Measurements from ENCODE around the gene SPATA45.

SPATA45 gene

DNA sequence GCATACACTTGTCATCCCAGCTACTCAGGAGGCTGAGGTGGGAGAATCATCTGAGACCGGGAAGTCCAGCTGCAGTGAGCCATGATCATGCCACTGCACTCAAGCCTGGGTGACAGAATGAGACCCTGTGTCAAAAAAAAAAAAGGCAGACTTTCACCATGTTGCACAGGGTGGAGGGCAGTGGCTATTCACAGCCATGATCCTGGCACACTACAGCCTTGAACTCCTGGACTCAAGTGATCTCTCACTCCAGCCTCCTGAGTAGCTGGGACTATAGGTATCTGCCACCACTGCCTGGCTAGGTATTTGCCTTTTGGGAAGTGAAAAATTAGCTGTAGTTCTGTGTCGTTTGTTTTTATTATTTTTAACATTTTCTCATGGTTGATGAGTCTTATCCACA is 19.1 kb downstream of the SPATA45 start:
- no peak for DNase-seq (ENCODE audit: low read depth in 2 of 2)

- no peak for DNase-seq (ENCODE audit: low read depth in 2 of 2)
These were observed 19.6 kb downstream of the SPATA45 start for GRCh38 chr1:212827831-212828278.

GRCh38 chr1:212827171-212827776 is 20.2 kb downstream of the SPATA45 start:
- DNase-seq (ENCODE audit: low read depth in 2 of 2) = no peak

DNA sequence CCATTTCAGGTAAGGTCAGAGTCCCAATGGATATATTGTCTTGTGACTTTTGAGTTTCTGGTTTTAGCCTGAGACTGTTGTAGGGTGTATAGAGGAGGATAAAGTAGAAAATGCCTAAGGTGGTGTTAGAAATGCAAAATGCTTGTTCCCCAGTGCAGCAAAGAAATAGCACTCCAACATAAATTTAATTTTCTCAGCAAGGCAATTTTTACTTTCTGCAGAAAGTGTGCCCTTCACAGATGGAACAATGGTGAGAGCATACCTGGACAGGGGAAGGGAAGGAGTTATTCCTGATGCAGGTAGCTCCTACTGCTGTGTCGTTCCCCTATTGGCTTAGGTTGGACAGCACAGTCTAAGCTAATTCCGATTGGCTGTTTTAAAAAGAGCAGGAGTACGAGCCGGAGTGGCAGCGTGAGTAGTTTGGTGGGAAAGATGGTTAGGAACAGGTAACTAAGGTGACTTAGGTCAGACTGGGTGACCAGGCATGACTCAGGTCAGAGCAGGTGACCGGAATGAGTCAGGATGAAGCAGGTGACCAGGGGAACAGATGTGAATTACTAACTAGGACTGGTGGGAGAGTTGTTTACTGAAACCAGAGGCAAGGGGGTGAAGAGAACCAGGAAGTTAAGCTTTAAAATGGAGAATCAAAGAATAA is 21.5 kb downstream of the SPATA45 start:
- no peak for DNase-seq (ENCODE audit: low read depth in 2 of 2)

GRCh38 chr1:212824201-212824600 is 23.2 kb downstream of the SPATA45 start:
- no peak for DNase-seq (ENCODE audit: low read depth in 2 of 2)

DNA sequence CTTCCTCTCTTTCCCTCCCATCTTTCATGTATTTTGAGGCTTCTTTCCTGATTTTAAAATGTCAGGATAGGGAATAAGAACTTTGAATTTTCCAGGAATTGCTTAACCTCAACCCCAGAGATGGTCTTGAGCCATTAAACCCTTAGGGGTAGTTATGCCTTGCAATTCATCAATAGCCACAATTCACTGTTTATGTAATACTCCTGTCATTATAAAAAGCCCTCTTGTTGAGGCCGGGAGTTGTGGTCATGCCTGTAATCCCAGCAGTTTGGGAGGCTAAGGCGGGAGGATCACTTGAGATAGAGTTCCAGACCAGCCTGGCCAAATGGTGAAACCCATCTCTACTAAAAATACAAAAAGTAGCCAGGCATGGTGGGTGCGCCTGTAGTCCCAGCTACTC is 24.5 kb downstream of the SPATA45 start:
- no peak for DNase-seq (ENCODE audit: low read depth in 2 of 2)

DNA sequence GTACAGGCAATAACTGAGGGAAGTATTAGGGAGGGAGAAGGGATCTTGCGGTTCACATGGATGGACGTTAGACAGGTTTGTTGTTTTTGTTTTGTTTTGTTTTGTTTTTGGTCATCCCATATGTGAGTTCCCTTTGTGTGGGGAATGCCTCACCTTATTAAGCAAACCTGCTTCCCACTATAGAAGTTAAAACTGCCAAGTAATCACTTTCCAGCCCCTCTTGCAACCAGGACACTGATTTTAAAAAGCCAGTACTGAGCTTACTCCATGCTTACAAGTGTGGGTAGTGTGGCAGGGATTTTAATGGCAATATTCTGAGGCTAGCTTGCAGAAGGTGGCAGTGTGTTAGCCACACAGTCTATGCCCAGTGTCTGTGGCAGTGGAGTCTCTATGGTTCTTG is 26.5 kb downstream of the SPATA45 start:
- DNase-seq (ENCODE audit: low read depth in 2 of 2) = no peak

DNA sequence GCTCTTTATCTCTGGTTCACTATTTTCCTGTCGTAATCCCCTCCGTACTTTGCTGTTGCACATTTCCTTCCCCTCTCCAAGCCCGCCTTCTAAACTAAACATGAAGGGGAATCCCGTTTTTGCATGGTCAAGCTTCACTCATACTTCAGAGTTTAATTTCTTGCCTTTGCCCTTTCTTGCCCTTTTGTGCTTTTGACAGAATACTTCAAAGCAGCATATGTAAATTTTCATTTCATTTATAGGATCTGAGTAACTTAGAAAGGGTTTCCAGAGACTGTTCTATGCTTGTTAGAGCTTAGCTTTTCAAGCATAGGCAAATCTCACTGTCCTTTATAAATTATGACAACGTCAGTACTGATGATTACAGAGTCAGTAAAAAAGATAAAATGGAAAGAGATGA is 27.7 kb downstream of the SPATA45 start:
- no peak for DNase-seq (ENCODE audit: low read depth in 2 of 2)

DNA sequence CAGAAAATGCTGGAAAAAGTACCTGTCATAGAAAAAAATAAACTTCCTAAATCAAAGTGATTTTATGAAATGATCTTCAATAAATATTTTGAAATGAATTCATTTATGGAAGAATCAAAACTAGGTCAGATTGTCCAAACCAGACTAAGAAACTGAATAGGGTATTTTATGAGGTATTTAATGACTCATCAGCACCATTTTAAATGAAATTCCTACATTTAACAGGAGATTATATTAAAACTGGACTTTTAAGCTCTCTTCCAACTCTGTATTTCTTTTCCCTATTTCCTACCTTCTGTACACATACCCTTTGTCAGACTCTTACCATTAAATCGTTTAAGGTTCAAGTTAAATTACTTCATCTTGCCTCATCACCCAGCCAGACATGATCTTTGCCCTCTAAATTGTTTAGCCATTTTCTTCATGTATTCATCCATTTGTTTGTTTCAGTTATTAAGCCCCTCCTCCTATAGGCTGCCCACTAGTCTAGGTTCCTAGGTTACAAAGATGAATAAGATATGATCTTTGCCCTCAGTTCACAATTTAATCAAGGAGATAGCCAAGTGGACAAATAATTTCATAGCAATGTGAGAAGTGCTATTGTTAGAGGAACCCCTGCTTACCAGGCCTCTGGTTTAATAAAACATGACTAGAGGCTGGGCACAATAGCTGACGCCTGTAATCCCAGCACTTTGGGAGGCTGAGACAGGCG is 30.7 kb downstream of the SPATA45 start:
- DNase-seq (ENCODE audit: low read depth in 2 of 2) = no peak

DNA sequence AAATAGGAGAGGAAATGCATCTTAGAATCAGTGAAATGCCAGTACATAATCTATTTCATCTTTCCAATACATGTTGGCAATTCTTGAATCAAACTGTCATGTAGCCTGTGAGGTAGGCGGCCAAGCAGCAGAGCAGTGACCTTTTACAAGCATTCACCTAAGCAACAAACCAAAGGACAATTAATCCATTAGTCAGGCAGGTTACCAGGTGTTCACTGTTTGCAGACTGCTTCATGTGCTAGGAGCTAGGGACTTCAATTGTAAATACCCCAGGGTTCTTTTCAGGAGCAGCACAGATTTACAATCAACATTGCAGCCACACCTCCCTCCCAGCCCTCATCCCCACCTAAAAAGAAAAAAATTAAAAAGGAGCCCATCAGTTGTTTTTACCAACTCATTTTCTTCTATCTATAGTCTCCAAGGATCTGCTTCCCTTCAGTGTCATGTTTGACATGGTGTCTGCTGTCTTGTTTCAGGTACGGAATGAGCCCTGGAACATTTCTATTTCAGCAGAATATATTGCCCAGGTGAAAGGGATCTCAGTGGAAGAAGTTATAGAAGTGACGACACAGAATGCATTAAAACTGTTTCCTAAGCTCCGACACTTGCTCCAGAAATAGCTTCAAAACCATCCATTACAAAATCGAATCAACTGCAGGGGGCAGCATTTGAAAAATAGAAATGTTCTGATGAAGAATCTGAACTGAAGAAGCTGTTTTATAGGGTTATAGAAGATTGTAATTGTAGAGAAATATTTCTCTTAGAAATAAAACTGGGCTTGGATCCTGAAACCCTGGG is 32.7 kb downstream of the SPATA45 start:
- DNase-seq (ENCODE audit: low read depth in 2 of 2) = no peak

GRCh38 chr1:212805767-212806166 is 41.7 kb downstream of the SPATA45 start:
- DNase-seq (ENCODE audit: low read depth in 2 of 2) = no peak

DNA sequence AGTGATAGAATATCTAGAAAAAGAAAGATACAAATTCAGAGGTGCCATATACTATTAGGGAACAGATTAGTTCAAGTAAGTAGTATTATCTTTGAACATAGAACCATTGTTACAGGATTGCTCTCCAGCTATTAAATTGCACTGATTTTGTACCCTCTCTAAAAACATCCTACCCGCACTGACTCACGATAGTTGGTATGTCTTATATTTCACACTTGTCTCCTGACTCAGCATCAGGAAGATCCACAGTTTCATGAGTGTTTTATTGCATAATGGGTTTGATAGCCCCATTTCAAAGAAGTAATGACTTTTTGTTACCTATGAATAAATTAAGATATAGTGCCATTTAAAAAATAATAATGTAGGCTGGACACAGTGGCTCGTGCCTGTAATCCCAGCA is 49.8 kb downstream of the SPATA45 start:
- DNase-seq (ENCODE audit: low read depth in 2 of 2) = no peak

DNA sequence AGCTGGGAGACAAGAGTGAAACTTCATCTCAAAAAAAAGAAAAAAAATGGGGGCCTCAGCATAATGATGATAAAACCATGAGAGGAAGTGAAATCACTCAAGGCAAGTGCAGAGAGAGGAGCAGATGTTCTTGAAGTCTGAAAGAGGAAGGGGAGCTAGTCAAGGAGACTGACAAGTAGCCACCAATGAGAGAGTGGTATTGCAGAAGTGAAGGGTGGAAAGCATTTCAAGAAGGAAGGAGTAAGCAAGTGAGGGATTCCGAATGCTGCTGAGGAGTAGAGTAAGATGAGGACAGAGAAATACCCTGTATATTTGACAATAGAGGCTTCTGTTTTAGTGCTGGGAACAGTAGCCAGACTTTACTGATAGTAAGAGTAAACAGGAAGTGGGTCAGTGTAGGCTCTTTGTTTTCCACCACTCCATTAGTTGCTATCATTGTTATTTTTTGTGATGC is 52.9 kb downstream of the SPATA45 start:
- no peak for DNase-seq (ENCODE audit: low read depth in 2 of 2)

GRCh38 chr1:212792396-212792908 is 55.0 kb downstream of the SPATA45 start:
- no peak for DNase-seq (ENCODE audit: low read depth in 2 of 2)

DNA sequence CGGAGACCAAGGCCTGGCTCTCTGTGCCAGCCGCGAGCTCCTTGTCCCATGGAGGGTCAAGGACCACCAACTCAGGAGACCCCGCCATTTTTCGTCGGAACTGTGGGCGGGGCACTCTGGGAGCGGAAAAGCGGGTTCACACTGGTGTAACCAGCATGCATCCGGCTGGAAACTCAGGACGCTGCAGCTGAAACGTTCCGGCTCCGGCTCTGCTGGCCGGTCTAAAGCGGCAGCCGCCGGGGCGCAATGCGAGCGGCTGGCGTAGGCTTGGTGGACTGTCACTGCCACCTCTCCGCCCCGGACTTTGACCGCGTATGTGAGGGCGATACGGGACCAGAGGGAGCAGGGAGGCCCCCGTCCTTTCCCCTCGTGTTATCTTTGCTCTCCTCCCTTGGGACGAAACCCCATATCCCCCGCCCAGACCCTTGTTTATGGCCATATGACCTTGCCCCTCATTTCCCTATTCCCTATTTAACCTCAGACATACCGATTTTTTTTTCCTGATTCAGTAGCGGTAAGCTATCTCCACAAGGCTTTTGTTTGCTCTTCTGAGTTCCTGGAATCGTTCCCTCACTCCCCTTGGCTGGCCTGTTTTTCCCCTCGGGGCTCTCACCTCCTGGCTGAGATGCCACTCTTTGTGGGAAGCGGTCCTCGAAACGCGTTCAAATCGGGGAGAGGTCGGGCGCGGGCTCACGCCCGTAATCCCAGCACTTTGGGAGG is 55.6 kb downstream of the SPATA45 start, which contains the start of the genes NSL1 and TATDN3:
Gene NSL1, minus strand, starts transcription at position 102 of the 720 bp plus-strand sequence. Its CDS starts 14 bp downstream, at position 88.
Gene TATDN3, plus strand, starts transcription at position 219 of the 720 bp plus-strand sequence. Its CDS starts 28 bp downstream, at position 247.
- peak; percentile 80 to 82 for DNase-seq (ENCODE audit: low read depth in 2 of 2)

DNA sequence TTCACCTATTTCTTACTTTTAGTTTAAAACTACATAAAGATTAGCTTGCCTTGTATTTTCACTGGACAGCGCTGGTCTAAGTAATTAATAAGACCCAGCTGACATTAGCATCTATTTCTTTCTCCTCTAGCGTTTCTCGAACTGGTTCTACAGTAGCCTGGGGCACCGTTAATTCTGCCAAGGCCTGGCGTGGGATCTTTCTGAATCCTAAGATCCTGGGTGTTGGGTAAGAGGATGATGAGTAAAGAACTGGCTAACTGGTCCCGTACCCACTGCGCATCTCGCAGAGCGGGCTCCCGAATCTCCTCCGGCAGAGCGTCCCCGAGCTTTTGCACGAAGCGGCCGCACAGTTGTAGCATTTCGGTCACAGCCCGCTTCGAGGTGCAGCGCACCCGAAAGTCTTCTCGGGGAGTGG is 56.2 kb downstream of the SPATA45 start:
- DNase-seq (ENCODE audit: low read depth in 2 of 2) = peak; percentile 34 to 36

DNA sequence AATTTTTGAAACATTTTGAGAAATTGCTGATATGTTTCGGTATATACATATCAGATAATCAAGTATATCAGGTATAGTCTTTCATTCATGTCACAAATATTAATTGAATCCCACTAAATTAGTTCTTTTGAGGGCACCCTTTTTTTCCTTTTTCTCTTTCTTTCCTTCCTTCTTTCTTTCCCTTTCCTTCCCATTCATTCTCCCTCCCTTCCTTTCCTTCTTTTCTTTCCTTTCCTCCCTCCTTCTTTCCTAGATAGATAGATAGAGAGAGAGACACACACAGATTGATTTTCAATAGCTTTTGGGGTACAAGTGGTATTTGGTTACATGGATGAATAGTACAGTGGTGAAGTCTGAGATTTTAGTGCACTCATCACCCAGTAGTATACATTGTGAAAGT is 61.6 kb downstream of the SPATA45 start:
- DNase-seq (ENCODE audit: low read depth in 2 of 2) = no peak

DNA sequence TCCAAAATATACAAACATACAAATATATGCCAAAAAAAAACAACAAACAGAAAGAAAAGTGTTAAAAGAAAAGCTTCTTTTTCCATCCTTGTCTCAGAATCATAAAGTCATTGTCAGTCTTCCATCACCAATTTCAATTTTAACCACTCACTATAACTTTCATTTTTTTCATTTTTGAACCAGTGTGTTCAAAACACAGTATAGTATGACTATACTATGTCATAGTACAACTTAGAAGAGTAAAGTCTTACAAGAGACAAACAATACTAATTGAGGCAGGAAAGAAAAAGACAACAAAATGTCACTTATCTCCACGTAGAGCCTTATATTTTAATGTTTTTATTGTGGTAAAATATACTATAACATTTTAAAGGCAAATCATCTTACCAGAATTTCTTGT is 63.5 kb downstream of the SPATA45 start:
- no peak for DNase-seq (ENCODE audit: low read depth in 2 of 2)

GRCh38 chr1:212782422-212783154 is 64.9 kb downstream of the SPATA45 start:
- no peak for DNase-seq (ENCODE audit: low read depth in 2 of 2)

DNA sequence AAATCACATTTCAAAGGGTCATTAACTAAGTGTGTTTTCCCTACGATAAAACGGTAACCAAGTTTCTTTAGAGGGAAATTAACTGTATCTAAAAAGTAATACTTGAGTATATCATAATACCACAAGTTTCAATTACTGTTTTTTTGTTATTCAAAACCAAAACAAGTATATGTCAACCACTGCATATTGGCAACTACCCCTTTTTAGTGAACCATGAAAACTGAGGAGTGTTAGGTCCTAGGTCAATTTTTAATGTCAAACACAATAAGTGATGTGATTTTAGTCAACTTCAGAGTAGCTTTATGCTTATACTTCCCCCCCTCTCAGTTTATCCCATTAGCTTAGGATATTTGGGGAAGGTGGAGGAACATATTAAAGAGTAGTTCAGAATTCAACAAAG is 66.2 kb downstream of the SPATA45 start:
- DNase-seq (ENCODE audit: low read depth in 2 of 2) = no peak

Measured in fibroblast of skin of left biceps (primary cell).